Sigmoid colon (tissue), 4 donors: ENCODE results near the gene AP1G2.

Experiments used
- CTCF ChIP-seq, 4 experiments: fragments of 450-650 bp in 3 of 4; fragments of 200-600 bp in 1 of 4; IDR thresholded peaks; one replicate each; pipeline ENCODE4 v1.5.1; 2016 to 2019; ENCODE audit warnings: antibody characterized with exemption in 4 of 4, mild to moderate bottlenecking in 3 of 4, moderate library complexity in 2 of 4
- POLR2A ChIP-seq, 2 donors: fragments of 450-650 bp; IDR thresholded peaks; one replicate each; pipeline ENCODE4 v1.6.1; 2016; ENCODE audit warnings: antibody characterized with exemption in 2 of 2, mild to moderate bottlenecking in 2 of 2, moderate library complexity in 2 of 2
- POLR2AphosphoS5 ChIP-seq, 4 donors: sonication (generic); formaldehyde crosslinking; IDR thresholded peaks; one replicate each; pipeline ENCODE4 v1.6.1; 2017; ENCODE audit warnings: antibody characterized with exemption in 4 of 4

- TF ChIP-seq POLR2AphosphoS5 (IDR thresholded peaks at IDR 0.05) (no peak), CTCF (IDR thresholded peaks at IDR 0.05) (no peak), POLR2A (IDR thresholded peaks at IDR 0.05) (no peak)
Measured at GRCh38 chr14:23605931-23606585, 38.5 kb upstream of the AP1G2 start.
